NOMO-1 treated with DMSO at 0.1 percent for 48 hours (cell line): Measurements from ENCODE around the gene MRGPRF.
"Not testable (repeated sequence)": the region's sequence is repeated elsewhere in the genome, so short reads cannot be mapped to it uniquely, and the experiment has no call there.

Experiments
- DNase-seq: peaks from one replicate; lab custom pipeline; 2025; ENCODE audit not compliant: unreplicated experiment; lab: John Stamatoyannopoulos, UW

The MRGPRF gene

GRCh38 chr11:69003301-69003865 lies 9.7 kb downstream of the MRGPRF start:
- no peak for DNase-seq

- DNase-seq = no peak
These were observed 10.3 kb downstream of the MRGPRF start for GRCh38 chr11:69002570-69003231.

- DNase-seq = no peak
These were observed 10.9 kb downstream of the MRGPRF start for GRCh38 chr11:69002110-69002569.

- DNase-seq = no peak
These were observed 11.6 kb downstream of the MRGPRF start for GRCh38 chr11:69001243-69002081.

GRCh38 chr11:69000831-69001242 lies 12.2 kb downstream of the MRGPRF start:
- peak; percentile 6 for DNase-seq

- DNase-seq = no peak
These were observed 12.7 kb downstream of the MRGPRF start for GRCh38 chr11:69000391-69000790.

- DNase-seq = not testable (repeated sequence)
These were observed 13.2 kb downstream of the MRGPRF start for GRCh38 chr11:68999748-69000355.

- DNase-seq = no peak
These were observed 13.8 kb downstream of the MRGPRF start for GRCh38 chr11:68999093-68999747.

GRCh38 chr11:68998390-68998911 lies 14.6 kb downstream of the MRGPRF start:
- DNase-seq = no peak

- no peak for DNase-seq
These were observed 15.1 kb downstream of the MRGPRF start for GRCh38 chr11:68997995-68998348.

- no peak for DNase-seq
These were observed 15.7 kb downstream of the MRGPRF start for GRCh38 chr11:68997124-68997994.

- DNase-seq = no peak
These were observed 16.5 kb downstream of the MRGPRF start for GRCh38 chr11:68996376-68997123.

- DNase-seq = no peak
These were observed 18.2 kb downstream of the MRGPRF start for GRCh38 chr11:68994894-68995285.

- no peak for DNase-seq
These were observed 18.7 kb downstream of the MRGPRF start for GRCh38 chr11:68994161-68994893.

GRCh38 chr11:68993546-68993945 lies 19.5 kb downstream of the MRGPRF start:
- no peak for DNase-seq

GRCh38 chr11:68992743-68993255 lies 20.2 kb downstream of the MRGPRF start:
- DNase-seq = no peak

GRCh38 chr11:68990995-68991780 lies 21.9 kb downstream of the MRGPRF start:
- DNase-seq = no peak
